Measurements from ENCODE around the gene GPR15LG. TPM values are rescaled to one million over a fixed set of nuclear protein-coding genes. Genes with fewer than 3 reads are reported as not detected.

GPR15LG gene
- total RNA-seq, 1 donor from 2014 or later: not detected

GRCh38 chr10:84213076-84213475 lies 39.5 kb downstream of the GPR15LG start:
- no peak overlapping the region for H3K4me3 Mint-ChIP-seq (ENCODE audit: unreplicated experiment)
- no peak for DNase-seq
- no peak for TF ChIP-seq CTCF (IDR thresholded peaks at IDR 0.05; ENCODE audit: partially characterized antibody, unreplicated experiment)
- peaks cover 5% of the 10 kb centered on the region for H3K27me3 Mint-ChIP-seq (ENCODE audit: unreplicated experiment)
- H3K9me3 Mint-ChIP-seq (ENCODE audit: unreplicated experiment): peaks cover 4% of the 10 kb centered on the region
- H3K36me3 Mint-ChIP-seq (ENCODE audit: unreplicated experiment): no peaks in the 10 kb centered on the region
- H3K4me1 Mint-ChIP-seq (ENCODE audit: low read depth, unreplicated experiment): peaks cover 3% of the 10 kb centered on the region
- H3K27ac Mint-ChIP-seq (ENCODE audit: unreplicated experiment): no peak overlapping the region

- no peak overlapping the region for H3K4me3 Mint-ChIP-seq (ENCODE audit: unreplicated experiment)
- TF ChIP-seq CTCF (IDR thresholded peaks at IDR 0.05; ENCODE audit: partially characterized antibody, unreplicated experiment): no peak
- peaks cover 3% of the 10 kb centered on the region for H3K4me1 Mint-ChIP-seq (ENCODE audit: low read depth, unreplicated experiment)
- H3K27ac Mint-ChIP-seq (ENCODE audit: unreplicated experiment): no peak overlapping the region
- peaks cover 4% of the 10 kb centered on the region for H3K9me3 Mint-ChIP-seq (ENCODE audit: unreplicated experiment)
- no peaks in the 10 kb centered on the region for H3K36me3 Mint-ChIP-seq (ENCODE audit: unreplicated experiment)
- DNase-seq: no peak
- peaks cover 5% of the 10 kb centered on the region for H3K27me3 Mint-ChIP-seq (ENCODE audit: unreplicated experiment)
Observed at GRCh38 chr10:84214046-84214572, 40.5 kb downstream of the GPR15LG start.

- peak; percentile 57 for DNase-seq
- TF ChIP-seq CTCF (IDR thresholded peaks at IDR 0.05; ENCODE audit: partially characterized antibody, unreplicated experiment): peak; percentile 48
- no peak overlapping the region for H3K27ac Mint-ChIP-seq (ENCODE audit: unreplicated experiment)
- H3K9me3 Mint-ChIP-seq (ENCODE audit: unreplicated experiment): peaks cover 4% of the 10 kb centered on the region
- H3K36me3 Mint-ChIP-seq (ENCODE audit: unreplicated experiment): no peaks in the 10 kb centered on the region
- no peak overlapping the region for H3K4me3 Mint-ChIP-seq (ENCODE audit: unreplicated experiment)
- H3K4me1 Mint-ChIP-seq (ENCODE audit: low read depth, unreplicated experiment): peaks cover 3% of the 10 kb centered on the region
- H3K27me3 Mint-ChIP-seq (ENCODE audit: unreplicated experiment): peaks cover 5% of the 10 kb centered on the region
Observed at GRCh38 chr10:84214612-84215235, 41.1 kb downstream of the GPR15LG start.

- Mint-ChIP-seq H3K36me3 (ENCODE audit: unreplicated experiment) (no peaks in the 10 kb centered on the region), H3K27me3 (ENCODE audit: unreplicated experiment) (peaks cover 7% of the 10 kb centered on the region), H3K4me1 (ENCODE audit: low read depth, unreplicated experiment) (peaks cover 3% of the 10 kb centered on the region), H3K4me3 (ENCODE audit: unreplicated experiment) (no peak overlapping the region), H3K27ac (ENCODE audit: unreplicated experiment) (no peak overlapping the region), H3K9me3 (ENCODE audit: unreplicated experiment) (peaks cover 4% of the 10 kb centered on the region)
- no peak for TF ChIP-seq CTCF (IDR thresholded peaks at IDR 0.05; ENCODE audit: partially characterized antibody, unreplicated experiment)
- DNase-seq: no peak
Observed at GRCh38 chr10:84216834-84217233, 43.2 kb downstream of the GPR15LG start.

DNA sequence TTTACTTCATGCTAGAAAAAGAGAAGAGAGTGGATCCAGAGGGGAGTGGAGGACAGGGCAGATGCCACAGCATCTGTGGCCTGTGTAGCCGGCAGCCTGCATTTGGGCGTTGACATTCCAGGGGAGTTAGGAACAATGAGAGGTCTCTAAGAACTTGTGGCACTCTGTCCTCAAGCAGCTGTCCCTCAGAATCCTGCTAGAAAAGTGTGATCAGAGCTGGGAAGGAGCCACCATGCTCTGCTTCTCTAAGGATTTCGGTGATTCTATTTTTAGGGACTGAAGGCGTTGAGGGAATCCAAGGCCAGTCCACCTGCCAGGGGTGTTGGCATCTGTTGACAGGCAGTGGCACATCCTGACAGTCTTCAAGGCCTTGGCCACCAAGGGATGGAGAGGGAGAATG lies 44.1 kb downstream of the GPR15LG start:
- TF ChIP-seq CTCF (IDR thresholded peaks at IDR 0.05; ENCODE audit: partially characterized antibody, unreplicated experiment): no peak
- H3K27ac Mint-ChIP-seq (ENCODE audit: unreplicated experiment): no peak overlapping the region
- peaks cover 7% of the 10 kb centered on the region for H3K27me3 Mint-ChIP-seq (ENCODE audit: unreplicated experiment)
- H3K4me1 Mint-ChIP-seq (ENCODE audit: low read depth, unreplicated experiment): peaks cover 3% of the 10 kb centered on the region
- H3K36me3 Mint-ChIP-seq (ENCODE audit: unreplicated experiment): no peaks in the 10 kb centered on the region
- no peak overlapping the region for H3K4me3 Mint-ChIP-seq (ENCODE audit: unreplicated experiment)
- H3K9me3 Mint-ChIP-seq (ENCODE audit: unreplicated experiment): peaks cover 4% of the 10 kb centered on the region
- no peak for DNase-seq
